Fibroblast of villous mesenchyme (primary cell): ENCODE data around the gene VPS18. TPM values are rescaled to one million over a fixed set of nuclear protein-coding genes. Genes with fewer than 3 reads are reported as not detected.

ENCODE experiments used
- DNase-seq: peaks from one replicate; pipeline ENCODE4 v3.0.0-alpha.2; 2010; ENCODE audit warnings: low read depth
- H3K4me3 ChIP-seq: 2 replicates; pipeline ENCODE4 v1.5.1; 2011; ENCODE audit warnings: low read depth, mild to moderate bottlenecking, low read length
- CTCF ChIP-seq: IDR thresholded peaks from 2 replicates; pipeline ENCODE4 v1.5.1; 2012; ENCODE audit warnings: low read depth, mild to moderate bottlenecking, low read length; ENCODE audit not compliant: insufficient read depth
- total RNA-seq: library from RNA; depleted of rRNA; stranded (reverse); fragments of >200 nt; gene quantifications from 2 replicates; pipeline ENCODE4 v1.2.3, GENCODE V29; 2012

The VPS18 gene, protein sequence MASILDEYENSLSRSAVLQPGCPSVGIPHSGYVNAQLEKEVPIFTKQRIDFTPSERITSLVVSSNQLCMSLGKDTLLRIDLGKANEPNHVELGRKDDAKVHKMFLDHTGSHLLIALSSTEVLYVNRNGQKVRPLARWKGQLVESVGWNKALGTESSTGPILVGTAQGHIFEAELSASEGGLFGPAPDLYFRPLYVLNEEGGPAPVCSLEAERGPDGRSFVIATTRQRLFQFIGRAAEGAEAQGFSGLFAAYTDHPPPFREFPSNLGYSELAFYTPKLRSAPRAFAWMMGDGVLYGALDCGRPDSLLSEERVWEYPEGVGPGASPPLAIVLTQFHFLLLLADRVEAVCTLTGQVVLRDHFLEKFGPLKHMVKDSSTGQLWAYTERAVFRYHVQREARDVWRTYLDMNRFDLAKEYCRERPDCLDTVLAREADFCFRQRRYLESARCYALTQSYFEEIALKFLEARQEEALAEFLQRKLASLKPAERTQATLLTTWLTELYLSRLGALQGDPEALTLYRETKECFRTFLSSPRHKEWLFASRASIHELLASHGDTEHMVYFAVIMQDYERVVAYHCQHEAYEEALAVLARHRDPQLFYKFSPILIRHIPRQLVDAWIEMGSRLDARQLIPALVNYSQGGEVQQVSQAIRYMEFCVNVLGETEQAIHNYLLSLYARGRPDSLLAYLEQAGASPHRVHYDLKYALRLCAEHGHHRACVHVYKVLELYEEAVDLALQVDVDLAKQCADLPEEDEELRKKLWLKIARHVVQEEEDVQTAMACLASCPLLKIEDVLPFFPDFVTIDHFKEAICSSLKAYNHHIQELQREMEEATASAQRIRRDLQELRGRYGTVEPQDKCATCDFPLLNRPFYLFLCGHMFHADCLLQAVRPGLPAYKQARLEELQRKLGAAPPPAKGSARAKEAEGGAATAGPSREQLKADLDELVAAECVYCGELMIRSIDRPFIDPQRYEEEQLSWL
- 48.8 and 62.2 TPM in 2 replicates for total RNA-seq

GRCh38 chr15:40893733-40894680, at the start of gene VPS18:
Gene VPS18 (plus strand): TSS chr15:40894450. CDS start chr15:40894769, 319 bp downstream.
- DNase-seq = peak; percentile 99
- H3K4me3 ChIP-seq = peak within 1 kb of the TSS; percentile 97
- TF ChIP-seq CTCF = peak; percentile 74

DNA sequence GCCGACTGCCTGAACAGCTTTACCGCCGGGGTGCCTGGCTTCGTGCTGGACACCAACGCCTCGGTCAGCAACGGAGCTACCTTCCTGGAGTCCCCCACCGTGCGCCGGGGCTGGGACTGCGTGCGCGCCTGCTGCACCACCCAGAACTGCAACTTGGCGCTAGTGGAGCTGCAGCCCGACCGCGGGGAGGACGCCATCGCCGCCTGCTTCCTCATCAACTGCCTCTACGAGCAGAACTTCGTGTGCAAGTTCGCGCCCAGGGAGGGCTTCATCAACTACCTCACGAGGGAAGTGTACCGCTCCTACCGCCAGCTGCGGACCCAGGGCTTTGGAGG, 49.6 kb upstream of the VPS18 start:
- DNase-seq = no peak
- no peak for TF ChIP-seq CTCF

DNA sequence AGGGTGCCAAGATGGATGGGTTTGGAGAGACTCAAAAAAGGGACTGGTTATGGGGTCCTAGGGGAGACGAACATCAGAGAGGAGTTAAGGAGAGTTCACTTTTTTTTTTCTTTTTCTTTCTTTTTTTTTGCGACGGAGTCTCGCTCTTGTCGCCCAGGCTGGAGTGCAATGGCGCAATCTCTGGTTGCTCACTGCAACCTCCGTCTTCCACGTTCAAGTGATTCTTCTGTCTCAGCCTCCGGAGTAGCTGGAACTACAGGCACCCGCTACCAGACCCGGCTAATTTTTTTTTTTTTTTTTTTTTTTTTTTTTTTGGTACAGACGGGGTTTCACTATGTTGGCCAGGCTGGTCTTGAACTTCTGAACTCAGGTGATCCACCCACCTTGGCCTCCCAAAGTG, 49.2 kb upstream of the VPS18 start:
- TF ChIP-seq CTCF = no peak
- no peak for DNase-seq
- H3K4me3 ChIP-seq = peak overlapping the region; percentile 50

More for the DNA sequence above, 49.6 kb upstream of the VPS18 start:
- peak overlapping the region; percentile 50 for H3K4me3 ChIP-seq

GRCh38 chr15:40845511-40846284, 48.6 kb upstream of the VPS18 start:
- no peak overlapping the region for H3K4me3 ChIP-seq
- TF ChIP-seq CTCF = no peak

DNA sequence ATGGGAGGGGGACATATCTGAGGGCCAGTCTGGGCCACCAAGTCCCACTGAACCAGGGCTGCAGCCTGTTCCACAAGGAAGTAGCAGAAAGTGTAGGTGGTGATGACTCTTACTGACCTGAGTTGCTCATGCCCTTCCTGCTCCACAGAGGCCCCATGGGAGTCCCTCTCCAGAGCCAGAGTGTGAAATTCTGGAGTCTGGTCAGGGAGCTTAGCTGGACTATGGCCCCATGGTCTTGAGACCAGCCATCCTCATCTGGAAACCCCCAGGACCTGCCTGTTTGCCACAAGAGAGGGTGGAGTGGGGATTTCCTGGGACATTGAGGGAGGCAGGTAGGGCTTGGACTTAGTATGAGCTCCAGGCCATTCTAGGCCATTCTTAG, 47.4 kb upstream of the VPS18 start:
- no peak for TF ChIP-seq CTCF
- no peak overlapping the region for H3K4me3 ChIP-seq
- DNase-seq = no peak

More at GRCh38 chr15:40845511-40846284, 48.6 kb upstream of the VPS18 start:
- DNase-seq = no peak
